ENCODE data around the gene AHSA1.

The AHSA1 gene

DNA sequence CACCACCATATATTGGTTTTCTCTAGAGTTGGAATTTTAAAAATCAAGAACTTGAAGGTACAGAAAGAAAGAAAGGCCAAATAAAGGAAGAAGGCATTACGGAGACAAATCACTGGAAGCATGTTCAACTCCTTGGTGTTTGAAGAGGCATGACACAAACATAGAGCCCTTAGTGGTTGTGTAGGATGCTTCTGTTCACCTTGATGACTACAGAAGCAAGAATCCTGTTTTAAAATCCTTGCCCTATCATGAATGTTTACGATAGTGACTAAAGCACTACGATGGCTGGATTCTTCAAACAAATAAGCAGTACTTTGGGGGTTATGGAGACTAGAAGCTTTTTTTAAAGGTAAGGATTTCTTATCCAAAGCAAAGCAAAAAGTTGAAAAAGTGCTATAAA lies 51.0 kb downstream of the AHSA1 start:
- no peak overlapping the region for H3K4me3 Mint-ChIP-seq
- H3K9me3 Mint-ChIP-seq = no peaks in the 10 kb centered on the region
- no peaks in the 10 kb centered on the region for H3K27me3 Mint-ChIP-seq
- peaks cover 30 to 40% of the 10 kb centered on the region in 2 donors for H3K36me3 Mint-ChIP-seq
- no peak overlapping the region for H3K27ac Mint-ChIP-seq
- ATAC-seq (replicated peaks) (no peak), DNase-seq (no peak)
- no peaks in the 10 kb centered on the region for H3K4me1 Mint-ChIP-seq

DNA sequence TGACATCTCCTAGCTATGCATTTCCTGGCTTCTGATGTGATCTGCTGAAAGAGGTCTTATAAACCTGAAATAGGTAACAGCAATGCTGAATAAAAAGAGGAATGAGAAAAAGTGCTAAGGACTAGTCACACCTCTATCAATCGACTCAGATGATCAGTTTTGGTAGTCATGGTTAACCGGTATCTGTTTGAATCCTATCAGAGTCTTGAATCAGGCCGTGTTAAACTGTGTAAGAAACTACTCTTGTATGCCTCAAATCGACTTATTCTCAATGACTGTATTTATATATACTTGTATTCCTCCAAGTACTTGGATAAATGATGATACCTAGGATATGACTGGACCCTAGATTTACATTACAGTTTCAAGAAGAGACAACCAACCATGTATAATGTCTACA lies 51.5 kb downstream of the AHSA1 start:
- no peaks in the 10 kb centered on the region for H3K4me1 Mint-ChIP-seq

DNA sequence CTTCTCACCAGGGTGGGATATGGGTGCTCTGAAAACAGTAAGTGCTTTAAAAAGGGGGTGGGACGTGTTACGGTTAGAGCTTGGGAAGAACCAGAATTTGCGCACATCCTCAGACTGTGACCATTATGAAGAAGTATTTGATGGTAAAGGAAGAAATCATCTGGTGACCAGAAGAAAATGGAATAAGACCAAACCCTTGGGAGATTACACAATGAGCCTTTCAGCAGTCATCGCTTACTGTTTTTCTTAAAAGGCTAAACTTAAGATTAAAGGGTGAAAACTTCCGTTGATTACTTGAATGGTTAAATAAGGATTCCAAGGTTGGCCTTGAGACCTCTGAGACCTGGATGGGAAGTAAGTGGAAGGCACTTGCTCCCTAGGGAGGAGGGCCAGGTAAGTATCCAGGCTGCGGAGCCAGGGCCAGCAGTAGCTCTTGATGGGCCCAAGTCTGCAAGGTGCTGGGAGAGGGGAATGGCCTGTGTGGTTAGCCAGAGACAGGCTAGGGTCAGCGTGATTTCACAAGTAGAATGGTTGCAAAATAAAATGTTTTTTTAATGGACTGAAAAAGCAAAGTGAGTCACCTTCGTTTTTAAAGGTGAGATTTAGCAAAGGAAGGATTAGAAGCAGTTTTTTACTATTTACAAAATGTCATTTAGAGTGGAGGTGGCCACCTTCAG lies 53.7 kb downstream of the AHSA1 start:
- no peaks in the 10 kb centered on the region for H3K4me1 Mint-ChIP-seq
- H3K36me3 Mint-ChIP-seq = peaks cover 39 to 44% of the 10 kb centered on the region in 2 donors
- no peaks in the 10 kb centered on the region for H3K9me3 Mint-ChIP-seq
- DNase-seq (no peak), ATAC-seq (replicated peaks) (no peak)
- H3K27me3 Mint-ChIP-seq = no peaks in the 10 kb centered on the region
- no peak overlapping the region for H3K4me3 Mint-ChIP-seq
- H3K27ac Mint-ChIP-seq = peak overlapping the region; percentile 25

More for the DNA sequence above, 51.5 kb downstream of the AHSA1 start:
- no peak for ATAC-seq (replicated peaks)
- Mint-ChIP-seq H3K36me3 (peaks cover 29 to 40% of the 10 kb centered on the region in 2 donors), H3K27me3 (no peaks in the 10 kb centered on the region), H3K27ac (no peak overlapping the region), H3K4me3 (no peak overlapping the region), H3K9me3 (no peaks in the 10 kb centered on the region)
- no peak for DNase-seq

DNA sequence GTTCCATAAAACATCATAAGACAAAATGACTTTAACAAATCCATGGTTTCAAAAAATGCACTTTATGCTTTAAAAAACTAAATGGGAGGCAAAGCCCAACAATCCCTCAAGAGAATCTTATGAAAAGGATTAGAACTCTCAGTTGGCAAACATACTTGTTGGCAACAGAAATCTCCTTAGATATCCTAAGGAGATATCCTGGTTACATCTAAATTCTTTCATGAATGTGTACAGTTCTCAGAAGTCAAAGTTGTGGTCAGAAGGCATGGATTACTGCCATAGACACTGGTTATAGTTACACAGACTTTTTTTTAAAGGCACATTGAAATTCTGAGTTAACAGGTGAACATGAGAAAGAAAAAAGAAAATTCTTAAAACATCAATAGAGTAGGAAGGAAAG lies 58.2 kb downstream of the AHSA1 start:
- peaks cover 50 to 67% of the 10 kb centered on the region in 2 donors for H3K36me3 Mint-ChIP-seq
- no peak for DNase-seq

More for the DNA sequence above, 58.2 kb downstream of the AHSA1 start:
- Mint-ChIP-seq H3K4me3 (no peak overlapping the region), H3K9me3 (no peaks in the 10 kb centered on the region), H3K4me1 (peaks cover 0 to 3% of the 10 kb centered on the region in 2 donors), H3K27ac (no peak overlapping the region), H3K27me3 (no peaks in the 10 kb centered on the region)
- ATAC-seq (replicated peaks) = no peak

All from stimulated activated naive B cell treated with anti-CD40 and anti-IgM and Interleukin-4, amounts not matched to agents 10 μg/mL and 1 μg/mL and 100 μg/mL, for 72 hours (primary cell).